ENCODE measurements around the gene ZNF879. TPM values are rescaled to one million over a fixed set of nuclear protein-coding genes. Genes with fewer than 3 reads are reported as not detected.

The ZNF879 gene
- total and polyA plus RNA-seq, 2 of the 13 experiments (the other 11 are each of a cell fraction or from before 2014, with no cell fraction given), result 0.83 to 2.8 TPM

GRCh38 chr5:179054036-179054785 is 30.6 kb downstream of the ZNF879 start:
- BruUV-seq (replicated peaks), result no TSS peak
- no peak for FAIRE-seq
- peaks cover 44% of the 10 kb centered on the region for H3K9me3 ChIP-seq (ENCODE audit: low read length)
- no peak overlapping the region for H3K27ac ChIP-seq (ENCODE audit: extremely low read length, insufficient read depth, low read length)
- H3K4me3 ChIP-seq (replicated peaks in 1 of 3; ENCODE audit: insufficient read depth in 1 of 3, low read depth in 2 of 3, low read length in 3 of 3), result no peak overlapping the region
- no peak overlapping the region for H2AFZ ChIP-seq (ENCODE audit: low read length)
- intact Hi-C loops (cut with micrococcal nuclease; ENCODE audit: unreplicated experiment), result loop anchor here (5.0 kb wide), 1 partner anchor 308 kb away; no protein-coding TSS in a partner anchor
- H3K36me3 ChIP-seq (replicated peaks in 1 of 2; ENCODE audit: control insufficient read depth in 1 of 2, insufficient read depth in 2 of 2, low read length in 2 of 2), result no peaks in the 10 kb centered on the region
- WGBS (ENCODE audit: low lambda C conversion rate), result 33% methylated on average over 8 of the region's 15 CpGs
- H3K27me3 ChIP-seq (ENCODE audit: control insufficient read depth in 1 of 2, insufficient read depth in 2 of 2, low read length in 2 of 2), result no peaks in the 10 kb centered on the region
- no peak overlapping the region for H3K9ac ChIP-seq (ENCODE audit: insufficient read depth, low read depth, low read length)
- TF ChIP-seq ZFP36 (IDR thresholded peaks at IDR 0.05; ENCODE audit: borderline replicate concordance, low read depth, low read length, partially characterized antibody) (no peak), FOSL2 (CRISPR knock-in tag; IDR thresholded peaks at IDR 0.05) (0 out of 2 replicates have a peak, but pooled peaks have one; percentile 41), NFE2L2 (IDR thresholded peaks at IDR 0.05; ENCODE audit: low read length) (peak; percentile 73)
- no peak for DNase-seq (ENCODE audit: low spot score)
- CTCF ChIA-PET (ENCODE audit: low intra/inter-chr PET ratio, low total read pairs), result no interaction called here
- POLR2A ChIA-PET, result no interaction called here
- in situ Hi-C loops (cut with HindIII; ENCODE audit: extremely low pct_ligation_motif_present, low pct_unique_long_range_greater_than_20kb), result no loop called here
- no peaks in the 10 kb centered on the region for H4K20me1 ChIP-seq (ENCODE audit: insufficient read depth, low read length)
- no peaks in the 10 kb centered on the region for H3K79me2 ChIP-seq (ENCODE audit: insufficient read depth, low read length)
- no peaks in the 10 kb centered on the region for H3K4me1 ChIP-seq (ENCODE audit: insufficient read depth, low read length)
- no peak for ATAC-seq
- H3K4me2 ChIP-seq (ENCODE audit: low read depth, low read length), result no peak overlapping the region

DNA sequence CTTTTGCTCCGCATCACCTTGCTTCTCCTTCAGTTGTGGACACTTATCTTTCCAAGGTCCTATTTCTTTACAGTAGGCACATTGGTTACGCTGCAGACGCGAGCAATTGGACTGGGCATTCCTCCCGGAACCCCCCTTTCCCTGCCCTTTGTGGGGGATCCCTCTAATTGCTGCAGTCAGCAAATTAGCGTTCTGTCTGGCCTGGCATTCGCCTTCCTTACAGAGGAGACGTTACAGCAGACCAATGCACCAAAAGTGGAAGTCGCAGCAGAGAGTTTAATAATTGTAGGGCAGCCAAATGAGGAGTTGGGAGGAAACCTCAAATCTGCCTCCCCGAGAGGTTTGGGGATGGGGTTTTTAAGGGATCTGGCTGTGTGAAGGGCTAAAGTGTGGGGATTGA is 31.3 kb downstream of the ZNF879 start:
- no peak for FAIRE-seq
- no peaks in the 10 kb centered on the region for H3K79me2 ChIP-seq (ENCODE audit: insufficient read depth, low read length)
- no peak overlapping the region for H3K4me2 ChIP-seq (ENCODE audit: low read depth, low read length)
- no TSS peak for BruUV-seq (replicated peaks)
- no peak overlapping the region for H3K27ac ChIP-seq (ENCODE audit: extremely low read length, insufficient read depth, low read length)
- H3K4me1 ChIP-seq (ENCODE audit: insufficient read depth, low read length), result no peaks in the 10 kb centered on the region
- POLR2A ChIA-PET, result no interaction called here
- no peaks in the 10 kb centered on the region for H3K27me3 ChIP-seq (ENCODE audit: control insufficient read depth in 1 of 2, insufficient read depth in 2 of 2, low read length in 2 of 2)
- H3K9me3 ChIP-seq (ENCODE audit: low read length), result peaks cover 51% of the 10 kb centered on the region
- CTCF ChIA-PET (ENCODE audit: low intra/inter-chr PET ratio, low total read pairs), result no interaction called here
- no peak for ATAC-seq
- intact Hi-C loops (cut with micrococcal nuclease; ENCODE audit: unreplicated experiment) (loop anchor here (5.0 kb wide), 1 partner anchor 307 kb away; no protein-coding TSS in a partner anchor), in situ Hi-C loops (cut with HindIII; ENCODE audit: extremely low pct_ligation_motif_present, low pct_unique_long_range_greater_than_20kb) (no loop called here)
- WGBS (ENCODE audit: low lambda C conversion rate), result 17% methylated on average over 10 of the region's 10 CpGs
- H2AFZ ChIP-seq (ENCODE audit: low read length), result no peak overlapping the region
- TF ChIP-seq MAFF (IDR thresholded peaks at IDR 0.05; ENCODE audit: low read depth, low read length) (peak; percentile 65), ATRX (CRISPR knock-in tag; IDR thresholded peaks at IDR 0.05; ENCODE audit: borderline replicate concordance) (no peak), JUN (CRISPR knock-in tag; IDR thresholded peaks at IDR 0.05) (no peak), MAFK (conservative IDR thresholded peaks at IDR 0.05 in 1 of 2, IDR thresholded peaks at IDR 0.05 in 1 of 2; ENCODE audit: low read length in 2 of 2) (peak; percentile 81 to 87)
- H4K20me1 ChIP-seq (ENCODE audit: insufficient read depth, low read length), result no peaks in the 10 kb centered on the region
- H3K36me3 ChIP-seq (replicated peaks in 1 of 2; ENCODE audit: control insufficient read depth in 1 of 2, insufficient read depth in 2 of 2, low read length in 2 of 2), result no peaks in the 10 kb centered on the region
- H3K9ac ChIP-seq (ENCODE audit: insufficient read depth, low read depth, low read length), result no peak overlapping the region
- H3K4me3 ChIP-seq (replicated peaks in 1 of 3; ENCODE audit: insufficient read depth in 1 of 3, low read depth in 2 of 3, low read length in 3 of 3), result no peak overlapping the region
- no peak for DNase-seq (ENCODE audit: low spot score)
